HepG2 (cell line): ENCODE measurements around the gene SLC5A5. TPM values are rescaled to one million over a fixed set of nuclear protein-coding genes. Genes with fewer than 3 reads are reported as not detected.

Experiments
- ATAC-seq: fragments of 200-7000 bp; cut with Tn5 transposase; 3 replicates; pipeline ENCODE4 v1.9.1; 2020; ENCODE audit warnings: mild to moderate bottlenecking, moderate library complexity
- BruUV-seq: library from RNA; stranded (reverse); fragments of 400-500 nt; replicated peaks from 2 replicates; lab custom pipeline; 2021; lab: Mats Ljungman, UMichigan
- CTCF ChIA-PET: fragments of 300-600 bp; formaldehyde crosslinking; extraction: SDS; loops from one replicate; lab custom pipeline; 2021; ENCODE audit warnings: low total read pairs, inconsistent platforms, low intra/inter-chr PET ratio; lab: Yijun Ruan, JAX
- POLR2A ChIA-PET: fragments of 350-600 bp; sonication (Branson Sonifier 250); formaldehyde crosslinking; loops from one replicate; lab custom pipeline; 2020; ENCODE audit warnings: antibody characterized with exemption, inconsistent platforms; lab: Yijun Ruan, JAX
- DNase-seq: peaks from one replicate; pipeline ENCODE4 v3.0.0-alpha.2; 2015; ENCODE audit warnings: low spot score
- FAIRE-seq: peaks from 3 replicates; lab custom pipeline; 2011; peaks lifted over from hg19 to GRCh38; lab: Jason Lieb, UNC
- H2AFZ ChIP-seq: one replicate; pipeline ENCODE4 v1.6.1; 2011; ENCODE audit warnings: low read length, inconsistent platforms
- H3K27ac ChIP-seq: fragments of 300-600 bp; 3 replicates; pipeline ENCODE4 v1.8.0; 2011; ENCODE audit warnings: mixed run types, mild to moderate bottlenecking, mixed read lengths, low read length, inconsistent platforms; ENCODE audit not compliant: insufficient read depth; ENCODE audit errors: extremely low read length
- H3K27me3 ChIP-seq, 2 experiments: fragments of 200-600 bp in 1 of 2; 2 replicates in 1 of 2; 3 replicates in 1 of 2; pipeline versions ENCODE4 v1.6.0 to v1.8.0; 2011; ENCODE audit warnings: low read length in 2 of 2, mild to moderate bottlenecking in 2 of 2, moderate library complexity in 2 of 2, inconsistent platforms in 1 of 2; ENCODE audit not compliant: insufficient read depth in 2 of 2, control insufficient read depth in 1 of 2
- H3K36me3 ChIP-seq, 2 experiments: fragments of 200-600 bp in 1 of 2; replicated peaks in 1 of 2; 2 replicates in 1 of 2; 3 replicates in 1 of 2; pipeline versions ENCODE4 v1.5.1 to v1.8.0; 2011; ENCODE audit warnings: low read length in 2 of 2, inconsistent platforms in 1 of 2; ENCODE audit not compliant: insufficient read depth in 2 of 2, control insufficient read depth in 1 of 2
- H3K4me1 ChIP-seq: 2 replicates; pipeline ENCODE4 v1.5.1; 2012; ENCODE audit warnings: low read length, inconsistent platforms; ENCODE audit not compliant: insufficient read depth
- H3K4me2 ChIP-seq: 2 replicates; pipeline ENCODE4 v1.6.0; 2011; ENCODE audit warnings: low read depth, low read length, inconsistent platforms
- H3K4me3 ChIP-seq, 3 experiments: fragments of 200-600 bp in 1 of 3; sonication (generic), shearing (Covaris generic) in 1 of 3; replicated peaks in 1 of 3; 2 replicates each; pipeline ENCODE4 v1.5.1; 2011 to 2016; ENCODE audit warnings: low read length in 3 of 3, inconsistent platforms in 2 of 3, low read depth in 2 of 3, mild to moderate bottlenecking in 2 of 3, control low read depth in 1 of 3, mixed read lengths in 1 of 3; ENCODE audit not compliant: insufficient read depth in 1 of 3
- H3K79me2 ChIP-seq: one replicate; pipeline ENCODE4 v1.6.1; 2011; ENCODE audit warnings: low read length, inconsistent platforms; ENCODE audit not compliant: insufficient read depth
- H3K9ac ChIP-seq: 2 replicates; pipeline ENCODE4 v1.6.0; 2011; ENCODE audit warnings: mild to moderate bottlenecking, low read depth, low read length, inconsistent platforms; ENCODE audit not compliant: insufficient read depth
- H3K9me3 ChIP-seq: 2 replicates; pipeline ENCODE4 v1.5.1; 2012; ENCODE audit warnings: mild to moderate bottlenecking, low read length
- H4K20me1 ChIP-seq: 2 replicates; pipeline ENCODE4 v1.6.0; 2011; ENCODE audit warnings: inconsistent platforms, mild to moderate bottlenecking, low read length, moderate library complexity; ENCODE audit not compliant: insufficient read depth
- AGO2 ChIP-seq: fragments of 200-400 bp; formaldehyde crosslinking; optimal IDR thresholded peaks from 2 replicates; pipeline ENCODE3; 2017; ENCODE audit warnings: mild to moderate bottlenecking, low read depth, low read length, moderate library complexity
- NFAT5 ChIP-seq: sonication (generic); formaldehyde crosslinking; IDR thresholded peaks from 2 replicates; pipeline ENCODE4 v1.4.0; 2020; ENCODE audit warnings: missing genetic modification reagents
- WGBS: methylation state at CpG from one replicate; pipeline ENCODE4 v1.1.6; 2017; ENCODE audit warnings: low lambda C conversion rate; 5-methylcytosine and 5-hydroxymethylcytosine counted together
- in situ Hi-C: cut with HindIII; loops from 2 replicates; pipeline ENCODE4 v1.10.0; 2017; ENCODE audit warnings: low pct_unique_long_range_greater_than_20kb; ENCODE audit not compliant: extremely low pct_ligation_motif_present
- intact Hi-C: fragments of 100-400 bp; cut with micrococcal nuclease; formaldehyde crosslinking; loops from one replicate; pipeline ENCODE4 v1.10.0; 2022; ENCODE audit not compliant: unreplicated experiment
- polyA plus RNA-seq, 8 experiments: library from polyadenylated mRNA; depleted of rRNA in 3 of 8; stranded (reverse) in 7 of 8; unstranded in 1 of 8; fragments of >200 nt; fragmentation: Illumina TruSeq in 4 of 8; extraction: Trizol in 4 of 8; gene quantifications; 2 replicates each; pipeline versions ENCODE4 v1.2.1 to v1.2.3, GENCODE V29; 2011 to 2016; ENCODE audit warnings: low read depth in 4 of 8, missing spikeins in 1 of 8, mixed read lengths in 1 of 8; ENCODE audit not compliant: insufficient read depth in 1 of 8
- total RNA-seq, 5 experiments: library from RNA; depleted of rRNA; stranded (reverse); fragments of >200 nt; fragmentation: Illumina TruSeq; extraction: Trizol; gene quantifications; 2 replicates each; pipeline ENCODE4 v1.2.3, GENCODE V29; 2016; ENCODE audit warnings: low read depth in 1 of 5

Gene SLC5A5
- total and polyA plus RNA-seq, 2 of the 13 experiments (the other 11 are each of a cell fraction or from before 2014, with no cell fraction given): not detected

GRCh38 chr19:17943274-17944221, 71.8 kb downstream of the SLC5A5 start:
- peaks cover 9% of the 10 kb centered on the region for H3K4me1 ChIP-seq
- no peaks in the 10 kb centered on the region for H4K20me1 ChIP-seq
- no peak overlapping the region for H3K27ac ChIP-seq
- H3K79me2 ChIP-seq: no peaks in the 10 kb centered on the region
- ATAC-seq (no peak), DNase-seq (no peak), FAIRE-seq (no peak)
- TF ChIP-seq NFAT5 (CRISPR knock-in tag): no peak
- peak; percentile 56 for TF ChIP-seq AGO2
- H3K4me3 ChIP-seq: no peak overlapping the region
- ChIA-PET CTCF (no interaction called here), POLR2A (no interaction called here)
- H3K27me3 ChIP-seq: peaks cover 0 to under 1% of the 10 kb centered on the region in 2 experiments; a peak in 1 of 5 replicates
- no peaks in the 10 kb centered on the region for H3K36me3 ChIP-seq
- in situ Hi-C loops (loop anchor here (25.0 kb wide), 1 partner anchor 119 kb away; no protein-coding TSS in a partner anchor), intact Hi-C loops (no loop called here)
- H2AFZ ChIP-seq: no peak overlapping the region
- H3K4me2 ChIP-seq: no peak overlapping the region
- H3K9ac ChIP-seq: no peak overlapping the region
- no peaks in the 10 kb centered on the region for H3K9me3 ChIP-seq
- WGBS: 98% methylated on average over 28 of the region's 57 CpGs
- BruUV-seq: TSS peak; percentile 82
